CD4-positive, alpha-beta memory T cell (primary cell): ENCODE results near the gene PIP5KL1. TPM values are rescaled to one million over a fixed set of nuclear protein-coding genes. Genes with fewer than 3 reads are reported as not detected.

Source experiments
- CTCF ChIA-PET: fragments of 350-600 bp; sonication (Branson Sonifier 250); formaldehyde crosslinking; loops from one replicate; lab custom pipeline; 2021; ENCODE audit warnings: inconsistent platforms; ENCODE audit not compliant: partially characterized antibody; lab: Charles Lee
- POLR2A ChIA-PET: fragments of 350-600 bp; sonication (Branson Sonifier 250); formaldehyde crosslinking; loops from one replicate; lab custom pipeline; 2021; ENCODE audit not compliant: partially characterized antibody; lab: Charles Lee
- DNase-seq, 5 donors: peaks; one replicate each; pipeline versions ENCODE4 v3.0.0 to v3.0.0-alpha.2; 2020 to 2022; ENCODE audit warnings: mixed read lengths in 1 of 5
- H3K27ac ChIP-seq: one replicate; pipeline ENCODE4 v1.7.0; 2013; ENCODE audit warnings: low read depth, low read length
- H3K27me3 ChIP-seq: 2 replicates; pipeline ENCODE4 v1.7.0; 2013; ENCODE audit warnings: mild to moderate bottlenecking, low read length, moderate library complexity; ENCODE audit not compliant: insufficient read depth
- H3K36me3 ChIP-seq: 2 replicates; pipeline ENCODE4 v1.7.0; 2013; ENCODE audit warnings: mild to moderate bottlenecking, low read length, moderate library complexity; ENCODE audit not compliant: insufficient read depth
- H3K4me1 ChIP-seq: 2 replicates; pipeline ENCODE4 v1.7.0; 2013; ENCODE audit warnings: mild to moderate bottlenecking, low read length, moderate library complexity; ENCODE audit not compliant: insufficient read depth
- H3K4me3 ChIP-seq, 2 donors: one replicate each; pipeline ENCODE4 v1.7.0; 2013; ENCODE audit warnings: low read length in 2 of 2, mild to moderate bottlenecking in 1 of 2
- H3K9me3 ChIP-seq, 2 donors: one replicate each; pipeline ENCODE4 v1.7.0; 2013; ENCODE audit warnings: low read length in 2 of 2, control low read depth in 1 of 2; ENCODE audit not compliant: control insufficient read depth in 1 of 2
- H3K27ac Mint-ChIP-seq, 7 donors: one replicate each; pipeline ENCODE4 v1.8.0; 2020 to 2021; ENCODE audit warnings: mixed read lengths in 7 of 7, mild to moderate bottlenecking in 6 of 7, inconsistent platforms in 3 of 7, moderate library complexity in 3 of 7
- H3K27me3 Mint-ChIP-seq, 2 donors: one replicate each; pipeline ENCODE4 v1.8.0; 2020 to 2021; ENCODE audit warnings: mixed read lengths in 2 of 2
- H3K36me3 Mint-ChIP-seq, 2 donors: one replicate each; pipeline ENCODE4 v1.8.0; 2020 to 2021; ENCODE audit warnings: mixed read lengths in 2 of 2, inconsistent platforms in 1 of 2, mild to moderate bottlenecking in 1 of 2
- H3K4me1 Mint-ChIP-seq, 4 donors: one replicate each; pipeline ENCODE4 v1.8.0; 2020 to 2021; ENCODE audit warnings: mixed read lengths in 4 of 4, mild to moderate bottlenecking in 1 of 4
- H3K4me3 Mint-ChIP-seq, 8 donors: one replicate each; pipeline ENCODE4 v1.8.0; 2020 to 2021; ENCODE audit warnings: mixed read lengths in 8 of 8, mild to moderate bottlenecking in 7 of 8, moderate library complexity in 6 of 8, inconsistent platforms in 3 of 8
- H3K9me3 Mint-ChIP-seq, 8 donors: one replicate each; pipeline ENCODE4 v1.8.0; 2020 to 2021; ENCODE audit warnings: mixed read lengths in 8 of 8, mild to moderate bottlenecking in 5 of 8, inconsistent platforms in 3 of 8, moderate library complexity in 1 of 8
- intact Hi-C: fragments of 100-400 bp; cut with micrococcal nuclease; formaldehyde crosslinking; loops from one replicate; pipeline ENCODE4 v1.15.1; 2023
- polyA plus RNA-seq, 2 donors: library from polyadenylated mRNA; unstranded; fragments of 300-500 nt; fragmentation: Illumina TruSeq; gene quantifications; one replicate each; pipeline ENCODE4 v1.2.3, GENCODE V29; 2021
- total RNA-seq, 2 experiments: library from RNA; stranded (reverse); gene quantifications; one replicate each; pipeline ENCODE4 v1.2.3, GENCODE V29; 2021

The PIP5KL1 gene
- total and polyA plus RNA-seq, 4 experiments from 2014 or later: 0.26 to 1.8 (median 0.76) TPM

GRCh38 chr9:127892831-127893230 is 37.7 kb downstream of the PIP5KL1 start:
- Histone ChIP-seq H3K9me3 (no peaks in the 10 kb centered on the region), H3K4me1 (peaks cover 15% of the 10 kb centered on the region), H3K27ac (no peak overlapping the region), H3K4me3 (no peak overlapping the region), H3K27me3 (no peaks in the 10 kb centered on the region), H3K36me3 (peaks cover 63% of the 10 kb centered on the region)
- POLR2A ChIA-PET: interaction anchor here (1.2 kb wide), 1 partner anchor 13 kb away, joined by 4 read pairs; no protein-coding TSS in a partner anchor
- intact Hi-C loops: no loop called here
- DNase-seq: no peak
- CTCF ChIA-PET: interaction anchor here (0.6 to 1.4 kb wide), 4 partner anchors 10 to 112 kb away, joined by 3 read pairs; no protein-coding TSS in a partner anchor
- Mint-ChIP-seq H3K4me3 (peak overlapping the region in 1 of 8 donors; percentile 13), H3K27ac (peak overlapping the region in 5 of 7 donors; percentile 23 to 84 (median 60)), H3K36me3 (peaks cover 58 to 74% of the 10 kb centered on the region in 2 donors), H3K9me3 (peaks cover 0 to 13% (median 0%) of the 10 kb centered on the region in 8 donors), H3K27me3 (no peaks in the 10 kb centered on the region), H3K4me1 (peaks cover 0 to 48% (median 19%) of the 10 kb centered on the region in 4 donors)

GRCh38 chr9:127890053-127890452 is 40.5 kb downstream of the PIP5KL1 start:
- H3K27ac ChIP-seq: no peak overlapping the region
- H3K27me3 ChIP-seq: no peaks in the 10 kb centered on the region
- intact Hi-C loops: no loop called here
- POLR2A ChIA-PET: interaction anchor here (1.0 to 1.8 kb wide), 4 partner anchors 9 to 20 kb away, joined by 3 to 7 read pairs (median 4); no protein-coding TSS in a partner anchor
- Mint-ChIP-seq H3K9me3 (peaks cover 0 to 8% (median 0%) of the 10 kb centered on the region in 8 donors), H3K36me3 (peaks cover 52 to 78% of the 10 kb centered on the region in 2 donors), H3K27ac (no peak overlapping the region), H3K4me1 (peaks cover 0 to 29% (median 13%) of the 10 kb centered on the region in 4 donors), H3K4me3 (no peak overlapping the region), H3K27me3 (no peaks in the 10 kb centered on the region)
- CTCF ChIA-PET: interaction anchor here (1.0 to 2.2 kb wide), 5 partner anchors 20 to 386 kb away, joined by 3 to 9 read pairs (median 3); no protein-coding TSS in a partner anchor
- DNase-seq: no peak
- no peaks in the 10 kb centered on the region for H3K9me3 ChIP-seq
- no peaks in the 10 kb centered on the region for H3K4me1 ChIP-seq
- peaks cover 71% of the 10 kb centered on the region for H3K36me3 ChIP-seq
- H3K4me3 ChIP-seq: no peak overlapping the region

- H3K9me3 ChIP-seq: no peaks in the 10 kb centered on the region
- peaks cover 33 to 72% of the 10 kb centered on the region in 2 donors for H3K36me3 Mint-ChIP-seq
- peak in 1 of 5 donors; percentile 9 for DNase-seq
- CTCF ChIA-PET: no interaction called here
- no peaks in the 10 kb centered on the region for H3K4me1 ChIP-seq
- intact Hi-C loops: no loop called here
- H3K9me3 Mint-ChIP-seq: peaks cover 0 to 2% (median 0%) of the 10 kb centered on the region in 8 donors
- no peaks in the 10 kb centered on the region for H3K27me3 ChIP-seq
- POLR2A ChIA-PET: no interaction called here
- peaks cover 0 to 25% (median 15%) of the 10 kb centered on the region in 4 donors for H3K4me1 Mint-ChIP-seq
- no peak overlapping the region for H3K27ac ChIP-seq
- no peaks in the 10 kb centered on the region for H3K27me3 Mint-ChIP-seq
- no peak overlapping the region for H3K4me3 Mint-ChIP-seq
- no peak overlapping the region for H3K4me3 ChIP-seq
- H3K27ac Mint-ChIP-seq: peak overlapping the region in 1 of 7 donors; percentile 54
- H3K36me3 ChIP-seq: peaks cover 51% of the 10 kb centered on the region
These were observed 42.8 kb downstream of the PIP5KL1 start for GRCh38 chr9:127887792-127888191.

- Mint-ChIP-seq H3K27me3 (no peaks in the 10 kb centered on the region), H3K9me3 (no peaks in the 10 kb centered on the region), H3K27ac (peak overlapping the region in 4 of 7 donors; percentile 12 to 57 (median 26)), H3K4me3 (no peak overlapping the region), H3K4me1 (peaks cover 0 to 20% (median 13%) of the 10 kb centered on the region in 4 donors), H3K36me3 (peaks cover 24 to 65% of the 10 kb centered on the region in 2 donors)
- ChIA-PET CTCF (no interaction called here), POLR2A (interaction anchor here (1.5 kb wide), 1 partner anchor 18 kb away, joined by 5 read pairs; no protein-coding TSS in a partner anchor)
- Histone ChIP-seq H3K4me3 (no peak overlapping the region), H3K27me3 (no peaks in the 10 kb centered on the region), H3K36me3 (peaks cover 43% of the 10 kb centered on the region), H3K4me1 (no peaks in the 10 kb centered on the region), H3K9me3 (no peaks in the 10 kb centered on the region), H3K27ac (no peak overlapping the region)
- DNase-seq: peak in 1 of 5 donors; percentile 5
- intact Hi-C loops: no loop called here
These were observed 44.1 kb downstream of the PIP5KL1 start for GRCh38 chr9:127886401-127886972.

- Mint-ChIP-seq H3K4me3 (no peak overlapping the region), H3K36me3 (peaks cover 17 to 57% of the 10 kb centered on the region in 2 donors), H3K4me1 (peaks cover 0 to 15% (median 11%) of the 10 kb centered on the region in 4 donors), H3K27me3 (no peaks in the 10 kb centered on the region), H3K9me3 (no peaks in the 10 kb centered on the region), H3K27ac (peak overlapping the region in 4 of 7 donors; percentile 2 to 73 (median 44))
- ChIA-PET POLR2A (interaction anchor here (0.9 to 1.5 kb wide), 2 partner anchors 19 to 30 kb away, joined by 3 to 5 read pairs; no protein-coding TSS in a partner anchor), CTCF (interaction anchor here (0.9 to 1.3 kb wide), 2 partner anchors 14 to 151 kb away, joined by 3 read pairs; partner anchors contain the start of gene TOR2A)
- Histone ChIP-seq H3K27me3 (no peaks in the 10 kb centered on the region), H3K36me3 (peaks cover 39% of the 10 kb centered on the region), H3K9me3 (no peaks in the 10 kb centered on the region), H3K4me3 (no peak overlapping the region), H3K4me1 (no peaks in the 10 kb centered on the region), H3K27ac (no peak overlapping the region)
- no peak for DNase-seq
- intact Hi-C loops: no loop called here
These were observed 44.9 kb downstream of the PIP5KL1 start for GRCh38 chr9:127885508-127886281.

GRCh38 chr9:127884976-127885490 is 45.5 kb downstream of the PIP5KL1 start:
- H3K27me3 ChIP-seq: no peaks in the 10 kb centered on the region
- H3K9me3 ChIP-seq: no peaks in the 10 kb centered on the region
- Mint-ChIP-seq H3K27ac (peak overlapping the region in 3 of 7 donors; percentile 52 to 73 (median 57)), H3K36me3 (peaks cover 17 to 51% of the 10 kb centered on the region in 2 donors), H3K4me1 (peaks cover 0 to 13% (median 9%) of the 10 kb centered on the region in 4 donors), H3K4me3 (no peak overlapping the region), H3K27me3 (no peaks in the 10 kb centered on the region), H3K9me3 (no peaks in the 10 kb centered on the region)
- no peak overlapping the region for H3K27ac ChIP-seq
- ChIA-PET POLR2A (interaction anchor here (0.9 to 1.5 kb wide), 2 partner anchors 20 to 31 kb away, joined by 3 to 5 read pairs; no protein-coding TSS in a partner anchor), CTCF (interaction anchor here (0.9 to 1.3 kb wide), 2 partner anchors 13 to 150 kb away, joined by 3 read pairs; partner anchors contain the start of gene TOR2A)
- H3K4me3 ChIP-seq: no peak overlapping the region
- intact Hi-C loops: no loop called here
- no peaks in the 10 kb centered on the region for H3K4me1 ChIP-seq
- DNase-seq: no peak
- H3K36me3 ChIP-seq: peaks cover 32% of the 10 kb centered on the region
